Measurements from ENCODE around the gene BGN. TPM values are rescaled to one million over a fixed set of nuclear protein-coding genes. Genes with fewer than 3 reads are reported as not detected.

Gene BGN
- not detected for total RNA-seq
- polyA plus RNA-seq, result not detected
- 0 reads per million in 6 experiments for total RNA-seq

GRCh38 chrX:153494541-153495361 lies at the start of gene BGN:
Gene BGN, plus strand, starts transcription at chrX:153494980. Its CDS starts 9,652 bp downstream, at chrX:153504632.
- POLR2A ChIA-PET, result interaction anchor here (1.1 kb wide), 1 partner anchor 15 kb away, joined by 3 read pairs; no protein-coding TSS in a partner anchor
- Mint-ChIP-seq H3K9me3 (no peaks in the 10 kb centered on the region), H3K27ac (peak within 1 kb of the TSS in 1 of 10 donors; percentile 12), H3K36me3 (no peaks in the 10 kb centered on the region), H3K27me3 (peaks cover 0 to 4% (median 0%) of the 10 kb centered on the region in 5 donors), H3K4me1 (peaks cover 0 to 7% (median 2%) of the 10 kb centered on the region in 4 donors), H3K4me3 (peak within 1 kb of the TSS in 3 of 10 donors; percentile 12 to 43 (median 16))
- DNase-seq (peak in 3 of 10 donors; percentile 5 to 65 (median 19)), ATAC-seq (peak; percentile 62 to 73)

GRCh38 chrX:153445106-153445855 lies 49.5 kb upstream of the BGN start:
- DNase-seq (no peak), ATAC-seq (no peak)
- H3K4me3 Mint-ChIP-seq, result no peak overlapping the region
- POLR2A ChIA-PET, result no interaction called here
- no peaks in the 10 kb centered on the region for H3K27me3 Mint-ChIP-seq
- peaks cover 0 to 6% (median 0%) of the 10 kb centered on the region in 3 donors for H3K36me3 Mint-ChIP-seq
- no peak overlapping the region for H3K27ac Mint-ChIP-seq
- H3K9me3 Mint-ChIP-seq, result no peaks in the 10 kb centered on the region
- H3K4me1 Mint-ChIP-seq, result no peaks in the 10 kb centered on the region

GRCh38 chrX:153445856-153446635 lies 48.7 kb upstream of the BGN start, which contains the start of gene TREX2:
Gene TREX2, minus strand, starts transcription at chrX:153446056. Its CDS starts 626 bp downstream, at chrX:153445430.
- ATAC-seq (no peak), DNase-seq (no peak)
- H3K27me3 Mint-ChIP-seq, result no peaks in the 10 kb centered on the region
- H3K36me3 Mint-ChIP-seq, result peaks cover 0 to 12% (median 0%) of the 10 kb centered on the region in 3 donors
- no peaks in the 10 kb centered on the region for H3K9me3 Mint-ChIP-seq
- H3K4me1 Mint-ChIP-seq, result no peaks in the 10 kb centered on the region
- H3K4me3 Mint-ChIP-seq, result no peak within 1 kb of the TSS
- H3K27ac Mint-ChIP-seq, result no peak within 1 kb of the TSS
- POLR2A ChIA-PET, result no interaction called here

- H3K27ac Mint-ChIP-seq, result no peak overlapping the region
- H3K4me1 Mint-ChIP-seq, result no peaks in the 10 kb centered on the region
- POLR2A ChIA-PET, result no interaction called here
- no peak overlapping the region for H3K4me3 Mint-ChIP-seq
- peaks cover 0 to 18% (median 0%) of the 10 kb centered on the region in 3 donors for H3K36me3 Mint-ChIP-seq
- no peaks in the 10 kb centered on the region for H3K27me3 Mint-ChIP-seq
- DNase-seq, result no peak
- no peaks in the 10 kb centered on the region for H3K9me3 Mint-ChIP-seq
- ATAC-seq, result no peak
Measured at GRCh38 chrX:153446636-153446936, 48.2 kb upstream of the BGN start.

GRCh38 chrX:153446950-153447580 lies 47.7 kb upstream of the BGN start:
- POLR2A ChIA-PET, result no interaction called here
- H3K36me3 Mint-ChIP-seq, result peaks cover 0 to 18% (median 0%) of the 10 kb centered on the region in 3 donors
- no peak overlapping the region for H3K4me3 Mint-ChIP-seq
- no peak overlapping the region for H3K27ac Mint-ChIP-seq
- H3K27me3 Mint-ChIP-seq, result no peaks in the 10 kb centered on the region
- ATAC-seq (no peak), DNase-seq (no peak)
- H3K4me1 Mint-ChIP-seq, result no peaks in the 10 kb centered on the region
- H3K9me3 Mint-ChIP-seq, result no peaks in the 10 kb centered on the region

- DNase-seq, result no peak
- Mint-ChIP-seq H3K36me3 (peaks cover 0 to 21% (median 0%) of the 10 kb centered on the region in 3 donors), H3K9me3 (no peaks in the 10 kb centered on the region), H3K27me3 (no peaks in the 10 kb centered on the region), H3K4me1 (no peaks in the 10 kb centered on the region), H3K27ac (peak overlapping the region in 3 of 10 donors; percentile 53 to 76 (median 74)), H3K4me3 (no peak overlapping the region)
- POLR2A ChIA-PET, result no interaction called here
- ATAC-seq, result no peak
Measured at GRCh38 chrX:153447581-153447960, 47.2 kb upstream of the BGN start.

- Mint-ChIP-seq H3K4me3 (no peak overlapping the region), H3K9me3 (no peaks in the 10 kb centered on the region), H3K27me3 (no peaks in the 10 kb centered on the region), H3K27ac (peak overlapping the region in 1 of 10 donors; percentile 21), H3K4me1 (no peaks in the 10 kb centered on the region), H3K36me3 (peaks cover 0 to 29% (median 0%) of the 10 kb centered on the region in 3 donors)
- DNase-seq (no peak), ATAC-seq (no peak)
- POLR2A ChIA-PET, result no interaction called here
Measured at GRCh38 chrX:153448556-153449367, 46.0 kb upstream of the BGN start.

GRCh38 chrX:153449368-153450113 lies 45.2 kb upstream of the BGN start:
- Mint-ChIP-seq H3K4me1 (no peaks in the 10 kb centered on the region), H3K9me3 (no peaks in the 10 kb centered on the region), H3K27me3 (no peaks in the 10 kb centered on the region), H3K27ac (peak overlapping the region in 2 of 10 donors; percentile 21 to 63), H3K4me3 (no peak overlapping the region), H3K36me3 (peaks cover 0 to 33% (median 0%) of the 10 kb centered on the region in 3 donors)
- ATAC-seq (no peak), DNase-seq (no peak)
- POLR2A ChIA-PET, result no interaction called here

GRCh38 chrX:153450114-153450948 lies 44.4 kb upstream of the BGN start:
- Mint-ChIP-seq H3K27ac (peak overlapping the region in 1 of 10 donors; percentile 29), H3K9me3 (no peaks in the 10 kb centered on the region), H3K4me3 (no peak overlapping the region), H3K36me3 (peaks cover 0 to 33% (median 0%) of the 10 kb centered on the region in 3 donors), H3K4me1 (no peaks in the 10 kb centered on the region), H3K27me3 (no peaks in the 10 kb centered on the region)
- POLR2A ChIA-PET, result no interaction called here
- ATAC-seq (no peak), DNase-seq (no peak)

- Mint-ChIP-seq H3K4me3 (no peak overlapping the region), H3K36me3 (peaks cover 0 to 33% (median 0%) of the 10 kb centered on the region in 3 donors), H3K27ac (peak overlapping the region in 1 of 10 donors; percentile 25), H3K9me3 (no peaks in the 10 kb centered on the region), H3K27me3 (no peaks in the 10 kb centered on the region), H3K4me1 (no peaks in the 10 kb centered on the region)
- POLR2A ChIA-PET, result no interaction called here
- ATAC-seq (no peak), DNase-seq (no peak)
Measured at GRCh38 chrX:153450949-153451277, 43.9 kb upstream of the BGN start.

All from naive thymus-derived CD8-positive, alpha-beta T cell (primary cell).